Measurements from ENCODE around the gene HNRNPAB. TPM values are rescaled to one million over a fixed set of nuclear protein-coding genes. Genes with fewer than 3 reads are reported as not detected.

Gene HNRNPAB
- total RNA-seq, 1 donor from 2014 or later: 281 TPM

DNA sequence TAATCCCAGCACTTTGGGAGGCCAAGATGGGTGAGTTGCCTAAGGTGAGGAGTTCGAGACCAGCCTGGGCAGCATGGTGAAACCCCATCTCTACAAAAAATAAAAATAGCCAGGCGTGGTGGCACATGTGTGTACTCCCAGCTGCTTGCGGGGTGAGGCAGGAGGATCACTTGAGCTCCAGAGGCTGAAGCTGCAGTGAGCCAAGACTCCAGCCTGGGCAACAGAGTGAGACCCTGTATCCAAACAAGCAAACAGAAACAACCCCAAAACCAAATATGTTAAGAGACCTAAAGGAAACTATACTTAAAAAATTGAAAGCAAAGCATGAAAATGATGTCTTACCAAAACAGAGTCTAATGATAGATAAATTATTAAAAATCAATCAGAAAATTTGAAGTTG is 12.4 kb downstream of the HNRNPAB start:
- no peaks in the 10 kb centered on the region for H3K36me3 Mint-ChIP-seq (ENCODE audit: unreplicated experiment)
- TF ChIP-seq, protein P1, sequence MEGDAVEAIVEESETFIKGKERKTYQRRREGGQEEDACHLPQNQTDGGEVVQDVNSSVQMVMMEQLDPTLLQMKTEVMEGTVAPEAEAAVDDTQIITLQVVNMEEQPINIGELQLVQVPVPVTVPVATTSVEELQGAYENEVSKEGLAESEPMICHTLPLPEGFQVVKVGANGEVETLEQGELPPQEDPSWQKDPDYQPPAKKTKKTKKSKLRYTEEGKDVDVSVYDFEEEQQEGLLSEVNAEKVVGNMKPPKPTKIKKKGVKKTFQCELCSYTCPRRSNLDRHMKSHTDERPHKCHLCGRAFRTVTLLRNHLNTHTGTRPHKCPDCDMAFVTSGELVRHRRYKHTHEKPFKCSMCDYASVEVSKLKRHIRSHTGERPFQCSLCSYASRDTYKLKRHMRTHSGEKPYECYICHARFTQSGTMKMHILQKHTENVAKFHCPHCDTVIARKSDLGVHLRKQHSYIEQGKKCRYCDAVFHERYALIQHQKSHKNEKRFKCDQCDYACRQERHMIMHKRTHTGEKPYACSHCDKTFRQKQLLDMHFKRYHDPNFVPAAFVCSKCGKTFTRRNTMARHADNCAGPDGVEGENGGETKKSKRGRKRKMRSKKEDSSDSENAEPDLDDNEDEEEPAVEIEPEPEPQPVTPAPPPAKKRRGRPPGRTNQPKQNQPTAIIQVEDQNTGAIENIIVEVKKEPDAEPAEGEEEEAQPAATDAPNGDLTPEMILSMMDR (IDR thresholded peaks at IDR 0.05; ENCODE audit: partially characterized antibody, unreplicated experiment): no peak
- no peaks in the 10 kb centered on the region for H3K27me3 Mint-ChIP-seq (ENCODE audit: unreplicated experiment)
- no peaks in the 10 kb centered on the region for H3K4me1 Mint-ChIP-seq (ENCODE audit: low read depth, unreplicated experiment)
- no peak overlapping the region for H3K4me3 Mint-ChIP-seq (ENCODE audit: unreplicated experiment)
- H3K9me3 Mint-ChIP-seq (ENCODE audit: unreplicated experiment): peaks cover 4% of the 10 kb centered on the region
- no peak for DNase-seq
- H3K27ac Mint-ChIP-seq (ENCODE audit: unreplicated experiment): no peak overlapping the region

DNA sequence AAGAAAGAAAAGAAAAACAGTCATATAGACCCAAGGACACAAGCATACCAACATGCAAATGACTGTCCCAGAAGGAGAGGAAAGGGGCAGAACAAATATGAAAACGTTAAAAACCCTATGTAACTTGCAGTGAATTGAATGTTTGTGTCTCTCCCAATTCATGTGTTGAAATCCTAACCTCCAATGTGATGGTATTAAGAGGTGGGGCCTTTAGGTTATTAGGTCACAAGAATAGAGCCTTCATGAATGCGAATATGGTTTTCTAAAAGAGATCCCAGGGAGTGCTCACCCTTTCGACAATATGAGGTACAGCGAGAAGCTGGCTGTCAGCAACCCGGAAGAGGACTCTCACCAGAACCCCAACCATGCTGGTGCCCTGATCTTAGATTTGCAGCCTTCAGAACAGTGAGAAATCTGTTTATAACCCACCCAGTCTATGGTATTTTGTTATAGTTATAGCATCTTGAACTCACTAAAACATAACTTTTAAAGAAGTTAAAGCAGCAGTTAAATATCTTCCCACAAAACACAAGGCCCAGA is 14.0 kb downstream of the HNRNPAB start:
- no peak overlapping the region for H3K27ac Mint-ChIP-seq (ENCODE audit: unreplicated experiment)
- TF ChIP-seq, protein P1 (IDR thresholded peaks at IDR 0.05; ENCODE audit: partially characterized antibody, unreplicated experiment): no peak

DNA sequence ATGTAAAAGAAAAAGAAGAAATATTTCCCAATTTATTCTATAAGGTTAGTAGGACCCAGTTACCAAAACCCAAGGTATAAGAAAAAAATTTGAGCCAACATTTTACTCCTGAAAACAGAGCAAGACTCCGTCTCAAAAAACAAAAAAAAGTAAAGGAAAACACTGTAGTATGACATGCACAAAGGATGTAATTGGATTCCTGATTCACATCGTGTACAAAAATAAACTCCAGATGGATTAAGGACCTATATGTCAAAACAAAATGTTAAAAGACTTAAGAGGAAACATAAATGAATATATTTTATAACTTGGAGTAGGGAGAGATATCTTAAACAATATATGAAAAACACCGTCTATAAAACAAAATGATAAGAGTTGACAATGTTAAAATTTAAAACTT is 14.5 kb downstream of the HNRNPAB start:
- H3K27ac Mint-ChIP-seq (ENCODE audit: unreplicated experiment): no peak overlapping the region
- no peak for DNase-seq
- no peaks in the 10 kb centered on the region for H3K36me3 Mint-ChIP-seq (ENCODE audit: unreplicated experiment)
- H3K4me1 Mint-ChIP-seq (ENCODE audit: low read depth, unreplicated experiment): peaks cover 3% of the 10 kb centered on the region
- TF ChIP-seq, protein P1 (IDR thresholded peaks at IDR 0.05; ENCODE audit: partially characterized antibody, unreplicated experiment): no peak
- H3K27me3 Mint-ChIP-seq (ENCODE audit: unreplicated experiment): peaks cover 1% of the 10 kb centered on the region
- no peaks in the 10 kb centered on the region for H3K9me3 Mint-ChIP-seq (ENCODE audit: unreplicated experiment)
- H3K4me3 Mint-ChIP-seq (ENCODE audit: unreplicated experiment): no peak overlapping the region

More for the DNA sequence above, 14.0 kb downstream of the HNRNPAB start:
- DNase-seq: no peak
- Mint-ChIP-seq H3K4me1 (ENCODE audit: low read depth, unreplicated experiment) (peaks cover 3% of the 10 kb centered on the region), H3K27me3 (ENCODE audit: unreplicated experiment) (no peaks in the 10 kb centered on the region), H3K36me3 (ENCODE audit: unreplicated experiment) (no peaks in the 10 kb centered on the region), H3K4me3 (ENCODE audit: unreplicated experiment) (no peak overlapping the region), H3K9me3 (ENCODE audit: unreplicated experiment) (peaks cover 4% of the 10 kb centered on the region)

DNA sequence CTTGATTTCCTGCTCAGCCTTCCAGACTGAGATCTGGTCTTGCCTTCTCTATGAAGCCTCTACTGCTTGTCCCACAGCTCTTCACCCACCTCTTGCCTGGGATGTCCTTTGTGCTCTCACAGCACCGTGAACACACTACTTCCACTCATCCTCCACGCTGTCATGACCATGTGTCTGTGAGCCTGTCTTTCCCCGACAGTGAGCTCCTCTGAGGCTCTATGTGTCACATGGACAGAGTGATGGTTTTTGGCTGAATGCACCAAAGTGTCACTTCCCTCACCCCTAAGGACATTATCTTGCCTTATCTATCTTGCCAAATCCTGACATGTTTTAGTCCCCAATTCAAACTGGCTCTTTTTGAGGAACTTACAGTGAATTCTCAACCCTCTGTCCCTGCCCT is 16.9 kb downstream of the HNRNPAB start:
- peaks cover 2% of the 10 kb centered on the region for H3K9me3 Mint-ChIP-seq (ENCODE audit: unreplicated experiment)
- no peak for DNase-seq
- H3K4me3 Mint-ChIP-seq (ENCODE audit: unreplicated experiment): no peak overlapping the region
- no peak overlapping the region for H3K27ac Mint-ChIP-seq (ENCODE audit: unreplicated experiment)
- peaks cover 3% of the 10 kb centered on the region for H3K4me1 Mint-ChIP-seq (ENCODE audit: low read depth, unreplicated experiment)
- H3K36me3 Mint-ChIP-seq (ENCODE audit: unreplicated experiment): peaks cover under 1% of the 10 kb centered on the region
- TF ChIP-seq, protein P1 (IDR thresholded peaks at IDR 0.05; ENCODE audit: partially characterized antibody, unreplicated experiment): no peak
- peaks cover 6% of the 10 kb centered on the region for H3K27me3 Mint-ChIP-seq (ENCODE audit: unreplicated experiment)

DNA sequence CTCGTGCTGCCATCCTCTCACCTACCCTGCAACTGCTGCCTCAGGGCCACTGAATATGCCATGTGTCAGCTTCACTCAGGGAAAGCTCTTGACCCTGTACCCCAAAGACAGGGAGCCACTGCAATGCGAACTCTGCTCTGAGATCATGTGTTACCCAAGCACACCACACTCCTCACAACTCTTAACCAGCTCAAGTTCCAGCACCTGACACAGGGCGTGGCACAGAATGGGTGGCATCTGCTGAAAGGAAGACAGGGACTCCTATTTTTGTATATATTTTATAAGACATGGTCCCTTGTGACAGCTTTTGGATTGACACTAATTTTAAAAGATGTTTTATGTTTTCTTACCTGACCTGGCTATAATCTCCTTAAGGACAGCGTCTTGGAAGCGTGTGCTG is 17.5 kb downstream of the HNRNPAB start:
- H3K4me1 Mint-ChIP-seq (ENCODE audit: low read depth, unreplicated experiment): peaks cover 3% of the 10 kb centered on the region
- peaks cover 2% of the 10 kb centered on the region for H3K9me3 Mint-ChIP-seq (ENCODE audit: unreplicated experiment)
- no peak for DNase-seq
- peaks cover 6% of the 10 kb centered on the region for H3K27me3 Mint-ChIP-seq (ENCODE audit: unreplicated experiment)
- H3K36me3 Mint-ChIP-seq (ENCODE audit: unreplicated experiment): peaks cover 6% of the 10 kb centered on the region
- no peak overlapping the region for H3K27ac Mint-ChIP-seq (ENCODE audit: unreplicated experiment)
- TF ChIP-seq, protein P1 (IDR thresholded peaks at IDR 0.05; ENCODE audit: partially characterized antibody, unreplicated experiment): no peak
- H3K4me3 Mint-ChIP-seq (ENCODE audit: unreplicated experiment): no peak overlapping the region

Data from glutamatergic neuron (in vitro differentiated cells).